Activated naive CD4-positive, alpha-beta T cell treated with anti-CD3 and anti-CD28 coated beads for 36 hours (primary cell): ENCODE results near the gene CHN1. TPM values are rescaled to one million over a fixed set of nuclear protein-coding genes. Genes with fewer than 3 reads are reported as not detected.

ENCODE experiments used
- CTCF ChIA-PET: fragments of 350-600 bp; sonication (Branson Sonifier 250); formaldehyde crosslinking; loops from one replicate; lab custom pipeline; 2021; ENCODE audit warnings: antibody characterized with exemption; lab: Charles Lee
- DNase-seq: peaks from one replicate; pipeline ENCODE4 v3.0.0-alpha.2; 2020
- H3K27ac Mint-ChIP-seq: one replicate; pipeline ENCODE4 v1.8.0; 2021; ENCODE audit warnings: mild to moderate bottlenecking, mixed read lengths
- H3K27me3 Mint-ChIP-seq: one replicate; pipeline ENCODE4 v1.8.0; 2021; ENCODE audit warnings: low read depth, mixed read lengths
- H3K36me3 Mint-ChIP-seq: one replicate; pipeline ENCODE4 v1.8.0; 2021; ENCODE audit warnings: low read depth, mixed read lengths
- H3K4me1 Mint-ChIP-seq: one replicate; pipeline ENCODE4 v1.8.0; 2021; ENCODE audit warnings: low read depth, mixed read lengths
- H3K4me3 Mint-ChIP-seq: one replicate; pipeline ENCODE4 v1.8.0; 2021; ENCODE audit warnings: mild to moderate bottlenecking, moderate library complexity, mixed read lengths
- H3K9me3 Mint-ChIP-seq: one replicate; pipeline ENCODE4 v1.8.0; 2021; ENCODE audit warnings: mixed read lengths
- intact Hi-C: fragments of 100-400 bp; cut with micrococcal nuclease; formaldehyde crosslinking; loops from one replicate; pipeline ENCODE4 v1.15.1; 2023
- total RNA-seq, 2 experiments: library from RNA; stranded (reverse); gene quantifications; one replicate each; pipeline ENCODE4 v1.2.3, GENCODE V29; 2021

The CHN1 gene
- total RNA-seq, 2 experiments from 2014 or later = 2.1 to 3.3 TPM

DNA sequence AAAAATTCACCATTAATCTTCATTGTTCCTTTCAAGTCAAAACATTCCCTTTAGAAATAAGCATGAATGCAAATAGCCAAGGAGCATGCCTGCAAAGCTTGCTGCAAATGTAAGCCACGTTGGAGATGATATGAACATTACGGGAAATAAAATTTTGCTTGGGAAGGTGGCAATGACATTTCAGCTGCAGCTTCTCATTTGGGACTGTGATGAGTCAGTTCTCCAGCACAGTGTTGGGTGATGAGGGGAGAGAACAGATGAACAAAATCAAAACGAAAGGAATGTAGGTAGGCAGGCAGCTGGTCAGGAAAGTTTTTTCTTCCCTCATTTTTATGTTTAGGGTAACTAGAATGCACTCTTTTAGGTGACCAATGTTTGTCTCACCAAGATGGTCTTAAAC is 175.6 kb downstream of the CHN1 start:
- intact Hi-C loops = no loop called here
- H3K4me1 Mint-ChIP-seq = peaks cover 16% of the 10 kb centered on the region
- H3K9me3 Mint-ChIP-seq = peaks cover 9% of the 10 kb centered on the region
- H3K4me3 Mint-ChIP-seq = no peak overlapping the region
- no peaks in the 10 kb centered on the region for H3K27me3 Mint-ChIP-seq
- peaks cover 4% of the 10 kb centered on the region for H3K36me3 Mint-ChIP-seq
- CTCF ChIA-PET = no interaction called here
- DNase-seq = no peak
- H3K27ac Mint-ChIP-seq = no peak overlapping the region

DNA sequence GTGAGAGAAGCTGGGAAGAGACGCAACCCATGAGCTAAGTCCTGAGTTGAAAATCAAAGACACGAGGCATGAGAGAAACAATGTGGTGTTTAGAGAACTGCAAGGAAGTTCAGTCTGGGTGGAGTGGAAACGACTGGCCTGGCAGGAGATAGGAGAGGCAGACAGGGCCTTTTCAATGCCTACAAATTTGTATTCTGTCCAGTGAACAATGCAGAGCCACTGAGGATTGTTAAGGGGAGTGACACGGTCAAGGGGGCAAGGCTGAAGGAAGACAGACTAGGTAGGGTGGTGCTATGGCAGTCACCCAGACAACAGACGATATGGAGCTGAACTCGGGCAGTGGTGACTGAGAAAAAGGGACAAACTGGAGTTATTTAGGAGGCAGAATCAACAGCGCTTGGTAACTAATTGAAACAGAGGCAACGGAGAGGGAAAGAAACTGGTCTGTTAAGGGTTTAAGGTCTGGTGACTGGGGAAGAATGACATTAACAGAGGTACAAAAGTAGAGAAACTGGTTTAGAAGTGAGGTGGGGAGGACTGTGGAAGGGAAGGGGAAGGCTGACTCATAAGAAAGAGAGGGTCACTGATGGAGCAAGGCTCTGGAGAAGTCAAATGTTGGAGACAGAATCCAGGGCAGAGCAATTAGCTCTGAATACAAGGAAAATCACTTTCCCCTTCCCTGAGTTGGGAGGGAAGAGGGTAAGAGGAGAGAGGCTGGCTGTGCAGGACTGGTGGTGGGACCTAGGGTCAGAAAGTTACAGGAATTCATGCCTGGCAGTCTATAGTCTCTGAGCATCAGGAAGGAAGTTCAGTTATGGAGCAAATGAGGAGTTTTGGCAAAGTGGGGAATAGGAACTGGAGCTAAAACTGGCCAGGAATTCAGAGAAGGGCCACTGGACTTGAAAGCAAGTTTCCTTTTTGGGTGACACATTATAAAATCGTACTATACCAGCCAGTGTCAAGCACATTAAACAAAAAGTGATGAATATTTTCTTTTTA is 177.5 kb downstream of the CHN1 start:
- peaks cover 7% of the 10 kb centered on the region for H3K4me1 Mint-ChIP-seq
- no peak overlapping the region for H3K27ac Mint-ChIP-seq
- H3K4me3 Mint-ChIP-seq = no peak overlapping the region
- intact Hi-C loops = no loop called here
- no peaks in the 10 kb centered on the region for H3K27me3 Mint-ChIP-seq
- CTCF ChIA-PET = interaction anchor here (0.6 to 1.4 kb wide), 2 partner anchors 17 to 78 kb away, joined by 3 read pairs; no protein-coding TSS in a partner anchor
- no peaks in the 10 kb centered on the region for H3K36me3 Mint-ChIP-seq
- DNase-seq = no peak
- no peaks in the 10 kb centered on the region for H3K9me3 Mint-ChIP-seq

GRCh38 chr2:174826051-174826450 is 179.1 kb downstream of the CHN1 start:
- Mint-ChIP-seq H3K27me3 (no peaks in the 10 kb centered on the region), H3K27ac (no peak overlapping the region), H3K4me3 (no peak overlapping the region), H3K4me1 (no peaks in the 10 kb centered on the region), H3K36me3 (no peaks in the 10 kb centered on the region), H3K9me3 (no peaks in the 10 kb centered on the region)
- intact Hi-C loops = no loop called here
- CTCF ChIA-PET = interaction anchor here (1.1 kb wide), 1 partner anchor 50 kb away, joined by 3 read pairs; no protein-coding TSS in a partner anchor
- DNase-seq = no peak

DNA sequence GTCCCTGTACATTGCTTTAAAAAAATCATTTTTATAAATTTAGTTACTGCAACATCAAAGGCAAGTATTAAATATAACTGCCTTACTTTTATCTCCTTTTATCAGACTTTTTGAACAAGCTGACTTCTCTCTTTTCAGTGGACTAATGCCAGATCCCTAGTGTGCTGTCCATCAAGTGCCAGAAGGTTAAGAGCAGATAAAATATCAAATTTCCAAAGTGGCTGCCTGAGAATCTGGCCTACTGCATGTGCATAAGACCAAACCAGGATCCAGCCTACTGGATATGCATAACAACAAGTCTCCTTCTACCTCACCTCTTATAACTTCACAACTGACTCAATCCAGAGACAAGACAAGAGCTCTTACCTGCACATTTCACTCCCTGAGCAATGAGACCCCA is 181.1 kb downstream of the CHN1 start:
- Mint-ChIP-seq H3K36me3 (no peaks in the 10 kb centered on the region), H3K27ac (no peak overlapping the region), H3K4me1 (no peaks in the 10 kb centered on the region), H3K9me3 (no peaks in the 10 kb centered on the region), H3K4me3 (no peak overlapping the region), H3K27me3 (no peaks in the 10 kb centered on the region)
- CTCF ChIA-PET = no interaction called here
- DNase-seq = no peak
- intact Hi-C loops = no loop called here

GRCh38 chr2:174821628-174822027 is 183.6 kb downstream of the CHN1 start:
- DNase-seq = no peak
- Mint-ChIP-seq H3K27me3 (no peaks in the 10 kb centered on the region), H3K9me3 (no peaks in the 10 kb centered on the region), H3K36me3 (no peaks in the 10 kb centered on the region), H3K27ac (no peak overlapping the region), H3K4me3 (no peak overlapping the region), H3K4me1 (no peaks in the 10 kb centered on the region)
- CTCF ChIA-PET = no interaction called here
- intact Hi-C loops = no loop called here

- intact Hi-C loops = no loop called here
- H3K4me1 Mint-ChIP-seq = no peaks in the 10 kb centered on the region
- no peak overlapping the region for H3K4me3 Mint-ChIP-seq
- no peaks in the 10 kb centered on the region for H3K9me3 Mint-ChIP-seq
- H3K36me3 Mint-ChIP-seq = no peaks in the 10 kb centered on the region
- no peak overlapping the region for H3K27ac Mint-ChIP-seq
- CTCF ChIA-PET = no interaction called here
- no peaks in the 10 kb centered on the region for H3K27me3 Mint-ChIP-seq
- DNase-seq = no peak
These were observed 184.8 kb downstream of the CHN1 start for GRCh38 chr2:174820361-174820760.

- no peak overlapping the region for H3K27ac Mint-ChIP-seq
These were observed 189.7 kb downstream of the CHN1 start for GRCh38 chr2:174815526-174815925.

GRCh38 chr2:174812037-174812436 is 193.1 kb downstream of the CHN1 start:
- no peak overlapping the region for H3K4me3 Mint-ChIP-seq
- no peaks in the 10 kb centered on the region for H3K36me3 Mint-ChIP-seq
- no peaks in the 10 kb centered on the region for H3K4me1 Mint-ChIP-seq
- H3K27me3 Mint-ChIP-seq = no peaks in the 10 kb centered on the region
- DNase-seq = no peak
- no peaks in the 10 kb centered on the region for H3K9me3 Mint-ChIP-seq
- intact Hi-C loops = no loop called here
- CTCF ChIA-PET = interaction anchor here (0.6 to 0.7 kb wide), 2 partner anchors 48 to 63 kb away, joined by 3 to 6 read pairs; no protein-coding TSS in a partner anchor
- H3K27ac Mint-ChIP-seq = no peak overlapping the region

More at GRCh38 chr2:174815526-174815925, 189.7 kb downstream of the CHN1 start:
- intact Hi-C loops = no loop called here
- Mint-ChIP-seq H3K9me3 (no peaks in the 10 kb centered on the region), H3K4me3 (no peak overlapping the region), H3K36me3 (no peaks in the 10 kb centered on the region), H3K27me3 (no peaks in the 10 kb centered on the region), H3K4me1 (no peaks in the 10 kb centered on the region)
- no peak for DNase-seq
- CTCF ChIA-PET = no interaction called here

GRCh38 chr2:174807931-174808330 is 197.2 kb downstream of the CHN1 start:
- Mint-ChIP-seq H3K36me3 (no peaks in the 10 kb centered on the region), H3K4me1 (no peaks in the 10 kb centered on the region), H3K27me3 (no peaks in the 10 kb centered on the region), H3K4me3 (no peak overlapping the region), H3K9me3 (no peaks in the 10 kb centered on the region), H3K27ac (no peak overlapping the region)
- intact Hi-C loops = no loop called here
- CTCF ChIA-PET = interaction anchor here (0.7 kb wide), 2 partner anchors 158 to 182 kb away, joined by 3 to 4 read pairs; no protein-coding TSS in a partner anchor
- no peak for DNase-seq

- Mint-ChIP-seq H3K27ac (no peak overlapping the region), H3K36me3 (no peaks in the 10 kb centered on the region), H3K4me3 (no peak overlapping the region), H3K27me3 (no peaks in the 10 kb centered on the region), H3K4me1 (no peaks in the 10 kb centered on the region), H3K9me3 (no peaks in the 10 kb centered on the region)
- CTCF ChIA-PET = interaction anchor here (0.9 kb wide), 1 partner anchor 56 kb away, joined by 3 read pairs; no protein-coding TSS in a partner anchor
- no peak for DNase-seq
- intact Hi-C loops = no loop called here
These were observed 199.4 kb downstream of the CHN1 start for GRCh38 chr2:174805803-174806202.

DNA sequence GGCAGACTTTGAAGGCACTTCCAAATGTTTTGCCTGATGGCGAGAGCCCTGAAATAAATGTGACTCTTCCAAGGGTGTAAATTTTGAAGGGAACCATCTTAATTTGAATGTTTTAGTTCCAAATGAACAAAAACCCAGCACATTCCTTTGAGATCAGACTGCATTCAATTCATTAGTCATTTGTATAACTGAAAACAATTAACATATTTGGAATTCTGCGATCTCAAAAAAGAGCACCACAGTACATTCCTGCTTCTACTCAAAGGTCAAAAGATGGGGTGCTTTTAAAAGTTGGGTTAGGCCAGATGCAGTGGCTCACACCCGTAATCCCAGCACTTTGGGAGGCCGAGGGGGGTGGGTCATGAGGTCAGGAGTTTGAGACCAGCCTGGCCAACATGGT is 202.7 kb downstream of the CHN1 start:
- H3K27me3 Mint-ChIP-seq = no peaks in the 10 kb centered on the region
- H3K9me3 Mint-ChIP-seq = no peaks in the 10 kb centered on the region
- H3K27ac Mint-ChIP-seq = no peak overlapping the region
- CTCF ChIA-PET = no interaction called here
- intact Hi-C loops = no loop called here
- H3K4me3 Mint-ChIP-seq = no peak overlapping the region
- no peak for DNase-seq
- H3K36me3 Mint-ChIP-seq = no peaks in the 10 kb centered on the region
- no peaks in the 10 kb centered on the region for H3K4me1 Mint-ChIP-seq

GRCh38 chr2:174800436-174801205 is 204.6 kb downstream of the CHN1 start:
- Mint-ChIP-seq H3K4me3 (no peak overlapping the region), H3K27ac (no peak overlapping the region), H3K9me3 (no peaks in the 10 kb centered on the region), H3K4me1 (peaks cover 10% of the 10 kb centered on the region), H3K27me3 (no peaks in the 10 kb centered on the region), H3K36me3 (no peaks in the 10 kb centered on the region)
- CTCF ChIA-PET = no interaction called here
- intact Hi-C loops = no loop called here
- no peak for DNase-seq
